Measurements from ENCODE around the gene PTGDR2. TPM values are rescaled to one million over a fixed set of nuclear protein-coding genes. Genes with fewer than 3 reads are reported as not detected.

Gene PTGDR2
- total RNA-seq, 2 donors from 2014 or later: 0.25 TPM; not detected in 1

DNA sequence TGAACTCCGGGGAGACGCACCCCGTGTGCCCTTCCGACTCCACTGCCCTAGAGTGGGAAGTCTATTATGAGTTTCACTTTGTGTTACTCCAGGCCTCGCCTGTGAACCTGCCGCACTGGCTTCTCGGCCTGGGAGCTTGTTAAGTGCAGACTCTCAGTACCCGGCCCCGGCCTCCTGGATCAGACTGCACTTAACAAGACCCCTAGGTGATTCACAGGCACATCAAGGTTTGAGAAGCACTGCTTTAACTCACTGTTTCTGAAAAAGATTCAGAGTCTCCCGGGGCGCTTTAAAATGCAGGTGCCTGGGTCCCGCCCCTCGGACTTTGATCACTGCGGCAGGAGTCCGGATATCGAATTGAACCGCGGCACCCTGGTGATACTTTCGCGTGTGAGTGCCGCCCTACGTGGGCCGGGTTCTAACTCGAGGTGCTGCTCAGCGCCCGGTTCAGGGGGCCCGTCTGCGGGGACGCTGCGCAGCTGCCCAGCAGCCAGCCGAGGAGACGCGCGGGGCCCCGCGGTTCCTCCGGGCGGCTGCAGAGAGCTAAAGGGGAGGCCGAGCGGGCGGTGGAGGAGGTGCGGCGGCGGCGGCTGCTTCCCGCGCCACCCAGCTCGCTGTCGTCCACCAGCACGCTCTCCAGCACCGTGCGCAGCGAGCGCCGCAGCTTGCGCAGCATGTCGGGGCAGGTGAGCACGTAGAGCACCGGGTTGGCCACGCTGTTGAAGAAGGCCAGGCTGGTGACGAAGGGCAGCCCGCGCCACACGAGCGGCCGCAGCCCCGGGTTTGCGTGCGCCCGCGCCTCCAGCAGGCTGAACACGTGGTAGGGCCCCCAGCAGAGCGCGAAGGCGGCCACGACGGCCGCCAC lies 3.4 kb downstream of the PTGDR2 start:
- H3K36me3 Mint-ChIP-seq: peaks cover 7 to 20% of the 10 kb centered on the region in 2 donors

DNA sequence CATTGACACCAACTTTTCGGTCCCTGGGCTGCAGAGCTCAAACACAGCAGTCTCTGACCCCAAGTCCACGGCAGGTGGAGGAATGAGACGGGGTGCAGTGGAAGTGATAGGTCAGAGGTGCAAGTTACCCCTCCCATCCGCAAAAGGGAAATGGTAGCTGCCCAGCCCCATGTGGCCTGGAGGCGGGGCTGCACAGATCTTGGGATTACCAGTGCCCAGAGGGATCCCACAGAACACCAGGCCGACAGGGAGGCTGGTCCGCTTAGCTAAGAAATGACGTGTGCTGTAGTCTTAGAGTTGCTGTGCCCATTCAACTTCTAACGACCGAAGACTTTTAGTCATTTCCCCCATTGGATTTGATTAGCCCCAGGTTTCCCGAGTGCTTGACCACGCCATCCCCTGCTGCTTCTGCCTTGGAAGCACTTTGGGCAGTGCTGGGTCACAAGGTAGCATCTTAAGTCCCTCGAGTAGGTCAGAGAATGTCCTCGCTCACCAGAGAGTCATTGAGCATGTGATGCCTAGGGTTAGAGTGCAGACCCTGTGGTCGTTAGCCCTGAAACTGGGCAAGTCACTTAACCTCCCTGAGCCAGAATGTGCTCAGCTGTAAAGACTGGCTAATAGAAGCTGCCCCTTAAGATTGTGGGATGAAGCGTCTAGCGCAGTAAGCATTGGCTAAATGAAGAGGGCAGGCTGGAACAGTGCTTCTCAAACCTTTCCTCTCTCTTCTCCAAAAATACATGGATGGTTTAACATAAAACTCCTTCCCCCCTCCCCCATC lies 4.2 kb downstream of the PTGDR2 start:
- ATAC-seq: no peak
- H3K27ac Mint-ChIP-seq: peak overlapping the region in 1 of 2 donors; percentile 60
- DNase-seq (ENCODE audit: low spot score in 2 of 2): no peak
- peaks cover 7 to 20% of the 10 kb centered on the region in 2 donors for H3K36me3 Mint-ChIP-seq
- H3K9me3 Mint-ChIP-seq: no peaks in the 10 kb centered on the region

More for the DNA sequence above, 3.4 kb downstream of the PTGDR2 start:
- no peak for ATAC-seq
- no peak for DNase-seq (ENCODE audit: low spot score in 2 of 2)
- H3K27ac Mint-ChIP-seq: no peak overlapping the region
- no peaks in the 10 kb centered on the region for H3K9me3 Mint-ChIP-seq

DNA sequence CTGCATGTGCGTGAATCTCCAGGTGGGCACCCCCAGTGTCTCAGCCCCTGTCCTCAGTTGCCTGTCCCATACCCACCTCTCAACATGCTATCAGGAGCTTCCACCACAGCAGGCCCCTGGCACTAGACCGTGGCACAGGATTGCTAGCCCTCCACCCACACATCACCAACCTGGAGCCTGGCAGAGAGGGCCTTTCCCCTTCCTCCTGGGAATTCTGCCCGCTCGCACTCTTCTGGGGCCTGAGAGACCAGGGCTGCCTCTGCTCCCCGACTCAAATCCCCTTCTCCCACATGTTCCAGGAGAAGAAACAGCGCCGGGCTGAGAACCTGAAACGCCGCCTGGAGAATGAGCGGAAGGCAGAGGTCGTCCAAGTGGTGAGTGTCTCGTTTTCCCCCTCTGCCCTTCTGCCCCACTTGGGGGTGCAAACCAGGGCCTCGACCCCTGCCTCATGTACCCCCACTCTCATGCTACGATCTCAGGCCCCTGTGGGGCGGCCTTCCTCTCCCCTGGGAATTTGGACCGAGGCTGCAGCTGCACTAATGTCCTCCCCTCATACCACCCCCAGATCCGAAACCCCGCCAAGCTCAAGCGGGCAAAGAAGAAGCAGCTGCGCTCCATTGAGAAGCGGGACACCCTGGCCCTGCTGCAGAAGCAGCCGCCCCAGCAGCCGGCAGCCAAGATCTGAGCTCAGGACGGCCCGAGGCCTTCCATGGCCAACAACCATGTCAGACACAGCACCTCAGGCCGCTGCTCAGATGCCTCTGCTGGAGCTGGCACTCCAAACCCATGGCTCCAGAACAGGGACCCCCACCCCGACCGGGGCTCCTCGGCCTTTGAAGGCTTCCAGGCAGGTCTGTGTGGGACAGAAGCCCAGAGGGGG lies 5.9 kb downstream of the PTGDR2 start:
- Mint-ChIP-seq H3K36me3 (peaks cover 14 to 27% of the 10 kb centered on the region in 2 donors), H3K9me3 (no peaks in the 10 kb centered on the region), H3K27ac (no peak overlapping the region)
- DNase-seq (ENCODE audit: low spot score in 2 of 2): no peak
- ATAC-seq: no peak

DNA sequence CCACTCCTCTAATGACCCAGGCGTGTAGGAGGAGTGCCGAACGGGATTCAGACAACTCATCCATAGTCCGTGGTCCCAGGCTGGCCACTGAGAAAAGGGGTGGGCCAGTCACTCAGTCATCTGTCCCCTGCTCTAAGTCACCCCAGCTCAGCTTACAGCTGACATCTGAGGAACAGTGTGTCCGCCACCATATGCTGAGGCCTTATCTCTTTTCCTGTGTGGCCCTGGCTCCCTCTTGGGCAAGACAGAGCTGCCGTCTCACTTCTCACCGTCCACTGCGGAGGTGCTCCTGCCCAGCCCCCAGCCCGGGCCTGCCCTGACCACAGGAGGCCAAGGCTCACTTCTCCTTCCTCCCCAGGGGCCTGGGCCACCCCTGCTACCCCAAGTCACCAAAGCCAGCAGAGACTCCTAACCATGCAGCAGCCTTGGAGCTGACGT lies 7.0 kb downstream of the PTGDR2 start:
- ATAC-seq (no peak), DNase-seq (ENCODE audit: low spot score in 2 of 2) (no peak)
- Mint-ChIP-seq H3K36me3 (peaks cover 22 to 32% of the 10 kb centered on the region in 2 donors), H3K27ac (peak overlapping the region in 1 of 2 donors; percentile 37), H3K9me3 (no peaks in the 10 kb centered on the region)

DNA sequence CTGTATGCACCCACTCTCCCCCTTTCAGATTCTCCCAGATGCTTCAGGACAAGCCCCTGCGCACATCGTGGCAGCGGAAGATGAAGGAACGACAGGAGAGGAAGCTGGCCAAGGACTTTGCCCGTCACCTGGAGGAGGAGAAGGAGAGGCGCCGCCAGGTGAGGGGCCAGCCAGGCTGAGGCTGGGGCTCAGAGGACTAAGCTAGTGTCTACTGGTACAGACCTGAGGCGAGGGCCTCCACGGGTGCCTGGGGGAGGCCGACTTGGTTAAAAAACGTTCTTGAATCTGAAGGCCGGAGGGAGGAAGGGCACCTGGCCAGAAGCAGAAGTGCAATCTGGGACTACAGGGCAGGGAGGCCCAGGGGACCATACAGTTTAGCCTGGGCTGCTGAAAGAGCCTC lies 7.9 kb downstream of the PTGDR2 start:
- no peaks in the 10 kb centered on the region for H3K9me3 Mint-ChIP-seq
- peak overlapping the region in 1 of 2 donors; percentile 22 for H3K27ac Mint-ChIP-seq
- no peak for DNase-seq (ENCODE audit: low spot score in 2 of 2)
- H3K36me3 Mint-ChIP-seq: peaks cover 31 to 34% of the 10 kb centered on the region in 2 donors
- no peak for ATAC-seq

DNA sequence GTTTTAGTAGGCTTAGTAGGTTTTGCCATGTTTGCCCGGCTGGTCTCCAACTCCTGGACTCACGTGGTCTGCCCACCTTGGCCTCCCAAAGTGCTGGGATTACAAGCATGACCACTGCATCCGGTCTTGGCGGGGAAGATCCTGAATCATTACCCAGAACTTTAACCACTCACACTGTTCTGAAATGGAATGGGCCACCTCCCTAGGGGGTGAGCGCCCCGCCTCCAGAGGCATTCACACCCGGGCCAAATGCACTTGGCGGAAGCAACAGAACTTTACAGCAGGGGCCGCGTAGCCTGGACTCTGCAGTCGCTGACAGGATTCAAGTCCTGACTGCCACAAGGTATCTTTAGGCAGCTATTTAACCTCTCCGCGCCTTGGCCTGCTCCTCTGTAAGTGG lies 8.5 kb downstream of the PTGDR2 start:
- no peaks in the 10 kb centered on the region for H3K9me3 Mint-ChIP-seq
- no peak for ATAC-seq
- no peak for DNase-seq (ENCODE audit: low spot score in 2 of 2)
- no peak overlapping the region for H3K27ac Mint-ChIP-seq
- peaks cover 37 to 40% of the 10 kb centered on the region in 2 donors for H3K36me3 Mint-ChIP-seq

DNA sequence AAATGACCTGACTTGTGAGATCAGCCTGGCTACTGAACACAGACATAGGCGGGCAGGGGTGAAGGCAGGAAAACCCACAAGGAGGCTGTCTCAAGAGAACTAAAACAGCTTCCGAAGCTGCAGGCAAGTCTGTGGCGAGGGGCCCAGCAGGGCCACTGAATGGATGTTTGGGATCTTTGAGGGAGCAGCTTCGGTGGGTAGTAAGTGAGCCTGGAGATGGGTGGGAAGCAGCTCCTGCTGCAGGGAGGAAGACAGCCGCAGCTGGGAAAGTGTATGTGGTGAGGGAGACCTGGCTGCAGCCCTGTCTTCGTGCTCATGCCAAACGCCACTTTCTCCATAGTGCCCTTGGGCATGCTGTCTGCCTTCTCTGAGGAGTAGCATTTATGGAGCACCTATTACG lies 10.4 kb downstream of the PTGDR2 start:
- peaks cover 34 to 35% of the 10 kb centered on the region in 2 donors for H3K36me3 Mint-ChIP-seq
- DNase-seq (ENCODE audit: low spot score in 2 of 2): no peak
- peak overlapping the region; percentile 85 to 98 for H3K27ac Mint-ChIP-seq
- no peak for ATAC-seq
- H3K9me3 Mint-ChIP-seq: peaks cover 4 to 7% of the 10 kb centered on the region in 2 donors

DNA sequence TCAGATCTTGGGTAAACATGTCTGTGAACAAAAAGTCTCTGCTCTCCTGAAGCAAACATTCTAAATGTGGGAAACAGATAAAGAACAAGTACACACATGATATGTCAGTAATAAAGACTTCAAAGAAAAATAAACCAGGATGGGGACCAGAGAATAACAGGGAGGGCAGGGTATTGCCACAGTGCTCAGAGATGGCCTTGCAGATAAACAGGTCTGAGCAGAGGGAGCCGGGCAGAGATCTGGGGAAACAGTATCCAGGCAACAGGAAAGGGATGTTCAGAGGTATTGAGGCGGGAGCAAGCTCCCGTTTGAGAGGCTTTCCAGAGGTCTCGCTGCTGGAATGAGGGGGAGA lies 10.9 kb downstream of the PTGDR2 start:
- Mint-ChIP-seq H3K27ac (peak overlapping the region; percentile 85 to 98), H3K9me3 (peaks cover 4 to 7% of the 10 kb centered on the region in 2 donors), H3K36me3 (peaks cover 34 to 35% of the 10 kb centered on the region in 2 donors)
- DNase-seq (ENCODE audit: low spot score in 2 of 2) (no peak), ATAC-seq (no peak)

DNA sequence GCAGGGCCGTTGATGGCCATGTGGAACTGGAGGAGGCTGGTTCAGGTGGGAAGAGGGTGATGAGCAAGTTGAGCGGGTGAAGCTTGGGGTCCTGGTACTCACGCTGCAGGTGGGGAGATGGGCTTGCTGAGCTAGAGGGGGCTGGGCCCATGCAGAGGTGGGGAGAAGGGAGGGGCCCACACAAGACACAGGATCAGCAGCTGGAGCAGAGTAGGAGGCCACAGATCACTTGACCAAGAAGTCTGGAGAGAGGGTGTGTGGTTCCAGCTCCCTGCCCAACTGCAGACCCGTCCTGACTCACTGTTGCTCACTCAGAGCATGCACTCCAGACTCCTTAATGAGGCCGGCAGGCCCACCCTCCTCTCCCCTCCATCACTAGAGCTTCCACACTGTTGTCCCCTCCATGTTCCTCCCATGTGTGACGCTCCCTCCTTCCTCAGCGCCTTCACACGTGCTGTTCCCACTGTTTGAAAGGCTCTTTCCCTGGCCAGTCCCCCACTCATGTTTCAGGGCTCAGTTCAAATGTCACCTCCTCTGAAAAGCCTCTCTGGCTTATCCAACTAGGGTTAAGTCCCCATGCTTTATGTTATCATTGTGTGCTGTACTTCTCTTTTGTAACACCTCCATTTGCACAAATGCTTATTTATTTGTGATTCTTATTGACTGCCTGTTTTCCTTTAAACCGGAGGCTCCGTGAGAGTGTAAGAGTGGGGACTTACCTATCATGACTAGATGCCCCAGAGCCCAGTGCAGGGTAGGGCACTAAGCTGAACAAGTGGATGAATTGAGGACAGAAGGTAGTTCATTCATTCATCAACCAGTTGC lies 11.5 kb downstream of the PTGDR2 start:
- DNase-seq (ENCODE audit: low spot score in 2 of 2) (no peak), ATAC-seq (no peak)
- Mint-ChIP-seq H3K27ac (peak overlapping the region; percentile 96 to 98), H3K9me3 (peaks cover 4 to 7% of the 10 kb centered on the region in 2 donors), H3K36me3 (peaks cover 34 to 35% of the 10 kb centered on the region in 2 donors)

DNA sequence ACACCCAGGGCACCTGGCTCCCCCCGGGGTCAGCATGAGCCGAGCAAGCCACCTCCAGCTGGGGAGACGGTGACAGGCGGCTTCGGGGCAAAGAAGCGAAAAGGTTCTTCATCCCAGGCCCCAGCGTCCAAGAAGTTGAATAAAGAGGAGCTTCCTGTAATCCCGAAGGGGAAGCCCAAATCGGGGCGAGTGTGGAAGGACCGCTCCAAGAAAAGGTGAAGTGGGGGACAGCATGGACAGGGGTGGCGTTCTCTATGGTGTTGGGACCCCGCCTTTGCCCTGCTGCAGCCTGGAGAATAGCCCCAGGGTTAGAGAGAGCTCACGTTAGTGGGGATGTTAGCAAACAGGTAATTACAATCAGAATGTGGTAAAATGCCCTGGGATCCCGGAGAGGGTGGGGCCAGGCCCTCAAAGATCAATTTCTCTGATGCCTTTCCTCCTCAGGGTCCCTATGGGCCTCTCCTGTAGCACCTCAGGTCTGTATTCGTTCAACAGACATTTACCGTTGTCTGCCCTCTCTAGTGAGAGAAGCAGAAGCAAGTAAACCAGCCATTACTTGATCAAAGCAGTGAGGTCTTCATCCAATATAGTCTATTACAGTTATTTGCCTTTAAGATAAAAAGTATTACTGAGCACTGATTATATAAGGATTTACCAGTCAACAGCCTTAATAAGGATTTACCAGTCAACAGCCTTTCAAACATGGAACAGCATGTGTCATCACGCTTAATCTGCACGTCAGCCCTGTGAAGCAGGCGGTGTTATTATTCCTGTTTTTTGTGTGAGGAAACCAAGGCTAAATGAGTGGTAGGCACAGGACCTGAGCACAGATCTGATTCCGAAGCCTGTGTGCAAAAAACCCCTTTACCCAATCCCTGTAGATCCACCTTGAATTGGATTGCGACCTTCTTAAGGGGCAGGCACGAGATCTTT lies 12.8 kb downstream of the PTGDR2 start:
- no peak for ATAC-seq
- Mint-ChIP-seq H3K36me3 (peaks cover 34 to 35% of the 10 kb centered on the region in 2 donors), H3K9me3 (peaks cover 4 to 7% of the 10 kb centered on the region in 2 donors), H3K27ac (peak overlapping the region; percentile 96 to 98)
- no peak for DNase-seq (ENCODE audit: low spot score in 2 of 2)

DNA sequence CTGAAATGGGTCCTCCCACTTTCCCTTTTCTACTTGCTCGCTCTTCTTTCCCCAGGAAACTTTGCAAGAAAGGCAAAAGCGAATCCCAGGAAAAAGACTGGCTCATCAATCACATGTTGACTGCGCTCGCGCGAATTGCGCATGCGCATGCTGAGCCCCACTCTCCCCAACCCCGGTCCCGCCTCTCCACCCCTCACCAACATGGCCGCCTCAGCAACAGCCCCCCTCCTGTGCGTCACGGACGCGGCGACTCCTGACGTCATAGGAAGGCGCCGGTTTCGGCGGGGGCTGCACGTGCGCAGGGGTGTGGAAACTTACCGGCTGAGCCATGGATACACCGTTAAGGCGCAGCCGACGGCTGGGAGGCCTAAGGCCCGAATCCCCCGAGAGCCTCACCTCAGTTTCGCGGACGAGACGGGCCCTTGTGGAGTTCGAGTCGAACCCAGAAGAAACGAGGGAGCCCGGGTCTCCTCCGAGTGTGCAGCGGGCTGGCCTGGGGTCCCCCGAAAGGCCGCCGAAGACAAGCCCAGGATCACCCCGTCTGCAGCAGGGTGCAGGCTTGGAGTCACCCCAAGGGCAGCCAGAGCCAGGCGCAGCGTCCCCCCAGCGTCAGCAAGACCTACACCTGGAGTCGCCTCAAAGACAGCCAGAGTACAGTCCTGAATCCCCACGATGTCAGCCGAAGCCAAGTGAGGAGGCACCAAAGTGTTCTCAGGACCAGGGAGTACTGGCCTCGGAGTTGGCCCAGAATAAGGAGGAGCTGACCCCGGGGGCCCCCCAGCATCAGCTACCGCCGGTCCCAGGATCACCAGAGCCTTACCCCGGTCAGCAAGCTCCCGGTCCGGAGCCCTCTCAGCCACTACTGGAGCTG lies 13.7 kb downstream of the PTGDR2 start, which contains the start of gene CCDC86:
Gene CCDC86, plus strand, starts transcription at position 317 of the 871 bp plus-strand sequence. Its CDS starts 12 bp downstream, at position 329.
- Mint-ChIP-seq H3K9me3 (peaks cover 4 to 7% of the 10 kb centered on the region in 2 donors), H3K27ac (peak within 1 kb of the TSS; percentile 96 to 98), H3K36me3 (peaks cover 34 to 35% of the 10 kb centered on the region in 2 donors)
- ATAC-seq (peak; percentile 94 to 96), DNase-seq (ENCODE audit: low spot score in 2 of 2) (peak; percentile 96 to 97)

DNA sequence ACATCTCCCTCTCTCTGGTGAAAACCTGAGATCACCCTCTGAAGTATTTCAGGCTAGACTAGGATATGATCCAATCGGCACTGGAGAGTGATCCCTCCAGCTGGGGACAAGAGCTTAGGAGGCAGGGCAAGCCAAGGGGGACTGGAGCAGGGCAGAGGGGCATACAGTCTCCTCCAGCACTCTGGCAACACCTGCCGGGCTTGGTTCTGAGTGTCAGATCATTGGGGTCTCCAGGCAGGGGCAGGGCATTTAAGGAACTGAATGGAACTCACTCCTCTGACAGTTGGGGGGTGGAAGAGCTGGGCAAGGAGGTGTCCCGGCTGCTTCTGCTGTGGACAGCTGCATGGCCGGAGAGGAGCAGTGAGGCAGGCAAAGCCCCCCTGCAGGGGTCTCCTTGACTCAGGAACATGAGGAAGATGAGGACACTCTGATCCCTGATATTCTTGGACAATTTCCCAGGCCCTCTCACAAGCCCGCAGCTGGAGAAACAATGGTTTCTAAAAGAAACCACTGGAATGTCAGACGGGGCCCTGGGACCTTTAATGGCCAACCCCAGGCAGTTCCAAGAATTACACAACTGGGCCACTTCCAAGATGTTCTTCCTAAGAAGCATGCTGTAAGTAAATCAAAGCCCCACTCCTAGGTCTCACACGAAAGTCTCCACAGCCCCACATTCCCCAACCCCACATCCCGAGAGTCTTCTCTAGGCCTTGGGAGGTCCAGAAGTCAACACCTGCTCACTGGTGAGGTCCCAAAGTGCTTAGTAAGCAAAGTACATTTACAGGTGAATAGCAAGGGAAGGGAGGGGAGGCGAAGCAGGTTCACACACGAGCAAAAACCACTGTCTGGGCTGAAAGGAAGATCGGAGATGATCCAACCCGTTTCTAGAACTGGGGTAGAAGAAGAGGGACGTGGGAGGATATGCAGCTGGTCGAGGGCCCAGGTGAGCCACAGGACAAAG lies 15.0 kb downstream of the PTGDR2 start:
- ATAC-seq: no peak
- H3K9me3 Mint-ChIP-seq: peaks cover 4 to 7% of the 10 kb centered on the region in 2 donors
- no peak for DNase-seq (ENCODE audit: low spot score in 2 of 2)
- H3K36me3 Mint-ChIP-seq: peaks cover 34 to 35% of the 10 kb centered on the region in 2 donors
- peak overlapping the region; percentile 88 to 98 for H3K27ac Mint-ChIP-seq

DNA sequence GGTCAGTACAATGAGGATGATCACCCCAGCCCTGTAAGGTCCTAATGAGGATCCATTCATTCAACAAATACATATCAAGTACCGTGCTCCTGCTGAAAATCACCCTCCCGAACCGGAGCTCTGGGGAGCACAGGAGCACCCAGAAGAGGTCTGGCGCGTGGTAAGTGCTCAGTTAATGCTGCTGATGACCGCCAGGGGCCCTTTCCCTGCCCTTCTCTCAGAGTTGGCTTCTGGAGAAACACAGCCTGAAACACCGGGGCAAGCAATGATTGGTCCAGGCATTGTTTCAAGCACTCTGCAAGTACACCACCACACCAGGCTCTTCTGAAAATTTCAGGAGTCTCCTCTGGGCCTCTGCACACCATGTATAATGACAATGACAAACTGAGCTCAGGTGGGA lies 17.6 kb downstream of the PTGDR2 start:
- no peak overlapping the region for H3K27ac Mint-ChIP-seq
- DNase-seq (ENCODE audit: low spot score in 2 of 2): no peak
- H3K9me3 Mint-ChIP-seq: peaks cover 4 to 7% of the 10 kb centered on the region in 2 donors
- peaks cover 13 to 16% of the 10 kb centered on the region in 2 donors for H3K36me3 Mint-ChIP-seq
- no peak for ATAC-seq
